ENCODE data around the gene DOK6. TPM values are rescaled to one million over a fixed set of nuclear protein-coding genes. Genes with fewer than 3 reads are reported as not detected.
"Not testable (repeated sequence)": the region's sequence is repeated elsewhere in the genome, so short reads cannot be mapped to it uniquely, and the experiment has no call there.

DOK6 gene
- polyA plus RNA-seq, 1 donor = 21.8 TPM

GRCh38 chr18:69622961-69623360 is 222.3 kb downstream of the DOK6 start:
- no peak for DNase-seq

GRCh38 chr18:69626171-69626570 is 225.5 kb downstream of the DOK6 start:
- peak; percentile 10 for DNase-seq

GRCh38 chr18:69626643-69627242 is 226.1 kb downstream of the DOK6 start:
- DNase-seq = no peak

DNA sequence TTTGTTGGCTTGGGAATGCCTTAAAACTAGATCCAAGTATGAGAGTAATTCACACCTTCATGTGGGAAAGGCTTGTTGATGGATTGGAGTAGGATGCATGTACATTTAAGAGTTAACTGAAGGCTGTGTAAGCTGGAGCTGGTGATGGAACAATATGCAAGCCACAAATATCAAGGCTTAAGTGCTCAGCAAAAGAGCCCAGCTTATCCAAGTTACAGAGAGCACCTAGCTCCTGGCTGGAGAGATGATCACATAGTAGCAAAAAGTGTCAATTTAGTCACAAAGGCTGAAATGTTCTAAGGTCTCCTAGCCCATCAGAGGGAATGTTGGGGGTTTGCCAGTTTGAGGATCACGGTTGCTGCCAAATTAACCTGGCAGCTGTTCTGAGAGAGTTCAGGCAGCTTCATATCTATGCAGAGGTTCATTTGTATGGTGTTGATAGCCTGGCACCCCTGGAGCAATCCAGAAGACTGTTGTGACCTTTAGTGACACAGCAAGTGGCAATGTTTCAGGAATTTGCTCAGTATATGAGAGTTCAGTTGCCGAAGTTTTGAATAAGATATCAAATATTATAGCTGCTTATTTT is 228.2 kb downstream of the DOK6 start:
- no peak for DNase-seq

GRCh38 chr18:69631281-69631680 is 230.6 kb downstream of the DOK6 start:
- DNase-seq = no peak

- no peak for DNase-seq
These were observed 234.8 kb downstream of the DOK6 start for GRCh38 chr18:69635482-69635881.

GRCh38 chr18:69636529-69637301 is 236.0 kb downstream of the DOK6 start:
- DNase-seq = no peak

- DNase-seq = no peak
These were observed 237.4 kb downstream of the DOK6 start for GRCh38 chr18:69638056-69638455.

- DNase-seq = no peak
These were observed 247.0 kb downstream of the DOK6 start for GRCh38 chr18:69647702-69648101.

DNA sequence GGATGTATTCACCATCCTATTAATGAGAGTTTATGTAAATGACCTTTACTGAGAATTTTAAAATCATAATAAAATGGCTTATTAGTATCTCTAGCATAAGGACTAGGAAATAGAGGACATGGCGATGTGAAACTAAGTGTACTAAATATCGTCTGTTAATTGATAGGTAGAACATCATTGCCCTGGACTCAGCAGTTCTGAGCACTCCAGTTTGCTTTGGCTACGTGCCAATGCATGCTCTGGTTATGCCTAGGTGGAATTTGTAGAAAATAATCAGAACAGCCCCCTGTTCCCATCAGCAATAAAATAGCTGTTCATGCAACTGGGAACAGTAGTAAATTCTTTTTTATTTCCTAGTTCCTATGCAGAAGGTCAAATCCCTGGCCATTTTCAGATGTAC is 247.8 kb downstream of the DOK6 start:
- DNase-seq = no peak

GRCh38 chr18:69649684-69650083 is 249.0 kb downstream of the DOK6 start:
- DNase-seq = no peak

DNA sequence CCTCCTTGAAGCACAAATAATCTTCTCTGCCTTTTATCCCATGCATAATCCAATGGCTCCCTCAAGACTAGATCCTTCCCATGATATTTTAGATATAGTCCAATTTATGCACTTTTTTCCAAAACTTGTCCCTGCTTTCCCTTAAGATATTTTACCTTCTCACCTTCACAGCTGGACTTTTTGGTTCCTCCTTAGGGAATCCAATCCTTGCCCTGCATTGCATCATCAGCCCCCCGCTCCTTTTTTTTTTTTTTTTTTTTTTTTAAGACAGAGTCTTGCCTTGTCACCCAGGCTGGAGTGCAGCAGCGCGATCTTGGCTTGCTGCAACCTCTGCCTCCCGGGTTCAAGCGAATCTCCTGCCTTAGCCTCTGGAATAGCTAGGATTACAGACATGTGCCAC is 250.6 kb downstream of the DOK6 start:
- DNase-seq = no peak

DNA sequence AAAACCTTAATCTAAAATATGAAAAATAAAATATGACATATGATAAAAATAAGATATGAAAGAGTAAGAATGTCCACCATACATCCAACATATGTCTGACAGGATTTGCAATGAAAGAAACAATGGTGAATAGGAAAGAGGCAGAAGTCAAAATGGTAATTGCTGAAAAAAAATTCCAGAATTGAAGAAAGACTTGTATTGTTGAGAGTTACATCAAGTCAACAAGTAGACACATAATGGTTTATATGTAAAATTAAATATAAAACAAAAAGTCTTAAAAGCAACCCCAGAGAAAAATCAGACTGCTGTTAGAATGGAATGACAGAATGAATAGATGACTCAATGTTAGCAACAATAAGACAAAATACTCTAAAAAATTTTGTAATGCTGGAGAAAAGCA is 255.1 kb downstream of the DOK6 start:
- DNase-seq = no peak

DNA sequence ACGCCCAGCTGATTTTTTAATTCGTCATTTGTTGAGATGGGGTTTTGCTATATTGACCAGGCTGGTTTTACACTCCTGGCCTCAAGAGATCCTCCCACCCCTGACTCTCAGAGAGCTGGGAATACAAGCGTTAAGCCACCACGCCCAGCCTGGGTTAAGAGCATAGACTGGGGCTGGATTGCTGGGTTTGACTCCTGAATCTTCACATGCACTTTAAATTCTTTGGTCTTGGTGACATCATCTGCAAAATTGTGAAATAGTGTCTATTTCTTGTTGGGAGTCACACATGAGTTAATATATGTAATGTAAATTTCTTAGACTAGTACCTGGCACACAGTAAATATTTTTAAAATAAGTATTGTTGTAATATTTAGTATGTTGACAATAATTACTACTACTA is 257.4 kb downstream of the DOK6 start:
- DNase-seq = no peak

- DNase-seq = no peak
These were observed 258.0 kb downstream of the DOK6 start for GRCh38 chr18:69658685-69659084.

- peak; percentile 20 for DNase-seq
These were observed 258.5 kb downstream of the DOK6 start for GRCh38 chr18:69659142-69659651.

DNA sequence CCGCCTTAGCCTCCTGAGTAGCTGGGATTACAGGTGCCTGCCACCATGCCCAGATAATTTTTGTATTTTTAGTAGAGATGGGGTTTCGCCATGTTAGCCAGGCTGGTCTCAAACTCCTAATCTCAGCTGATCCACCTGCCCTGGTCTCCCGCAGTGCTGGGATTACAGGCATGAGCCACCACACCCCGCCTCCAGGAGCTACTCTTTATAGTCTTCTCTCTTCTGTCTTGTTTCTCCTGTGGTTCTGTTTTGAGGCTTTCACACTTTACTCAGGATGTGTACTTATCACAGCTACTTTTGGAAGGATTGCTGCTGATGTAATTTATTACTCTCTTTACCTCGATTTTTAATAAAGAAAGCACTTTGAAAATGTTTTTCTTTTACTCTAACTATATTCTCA is 261.4 kb downstream of the DOK6 start:
- DNase-seq = not testable (repeated sequence)

- no peak for DNase-seq
These were observed 263.7 kb downstream of the DOK6 start for GRCh38 chr18:69664399-69664798.

GRCh38 chr18:69674292-69674877 is 273.7 kb downstream of the DOK6 start:
- DNase-seq = no peak

GRCh38 chr18:69674966-69675365 is 274.3 kb downstream of the DOK6 start:
- peak; percentile 17 for DNase-seq

GRCh38 chr18:69677595-69677994 is 276.9 kb downstream of the DOK6 start:
- no peak for DNase-seq

DNA sequence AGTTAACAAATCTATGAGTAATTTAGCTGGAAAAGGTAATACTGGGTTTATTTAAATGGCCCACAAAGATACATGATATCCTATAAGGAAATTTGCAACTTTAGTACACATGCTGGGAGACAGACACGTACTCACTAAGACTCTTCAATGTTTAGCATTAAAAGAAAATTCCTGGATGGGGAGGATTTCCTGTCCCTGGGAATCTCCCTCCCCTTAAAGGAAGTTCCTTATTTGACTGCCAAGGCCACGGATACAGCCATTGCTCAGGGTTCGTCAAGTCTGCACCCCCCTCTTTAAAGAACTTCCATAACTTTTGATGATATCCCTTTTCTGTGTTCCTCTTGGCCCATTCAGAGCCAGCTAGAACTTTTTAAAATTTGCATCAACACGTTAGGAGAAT is 279.4 kb downstream of the DOK6 start:
- DNase-seq = no peak

DNA sequence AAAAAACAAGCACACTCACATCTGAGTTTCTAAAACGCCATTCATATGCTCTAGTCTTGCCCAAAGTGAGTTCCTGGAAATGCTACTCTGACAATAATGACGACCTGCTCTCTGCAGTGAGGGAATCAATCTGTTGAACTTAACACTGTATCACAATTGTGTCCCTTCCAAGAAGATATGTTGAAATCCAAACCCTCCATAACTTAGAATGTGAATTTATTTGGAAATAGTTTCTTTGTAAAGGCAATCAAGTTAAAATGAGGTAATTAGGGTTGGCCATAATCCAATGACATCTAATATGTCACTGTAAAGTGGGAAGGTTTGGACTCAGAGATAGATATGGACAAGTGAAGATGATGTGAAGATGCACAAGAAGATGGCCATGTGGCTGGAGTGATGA is 282.5 kb downstream of the DOK6 start:
- no peak for DNase-seq
